ENCODE results near the gene IL11RA. TPM values are rescaled to one million over a fixed set of nuclear protein-coding genes. Genes with fewer than 3 reads are reported as not detected.
A peak's percentile ranks its signal among the peaks of the same experiment; 100 is the strongest.

Gene IL11RA
- total RNA-seq, 8 experiments from 2014 or later = 6.7 to 20.7 (median 12.7) TPM

DNA sequence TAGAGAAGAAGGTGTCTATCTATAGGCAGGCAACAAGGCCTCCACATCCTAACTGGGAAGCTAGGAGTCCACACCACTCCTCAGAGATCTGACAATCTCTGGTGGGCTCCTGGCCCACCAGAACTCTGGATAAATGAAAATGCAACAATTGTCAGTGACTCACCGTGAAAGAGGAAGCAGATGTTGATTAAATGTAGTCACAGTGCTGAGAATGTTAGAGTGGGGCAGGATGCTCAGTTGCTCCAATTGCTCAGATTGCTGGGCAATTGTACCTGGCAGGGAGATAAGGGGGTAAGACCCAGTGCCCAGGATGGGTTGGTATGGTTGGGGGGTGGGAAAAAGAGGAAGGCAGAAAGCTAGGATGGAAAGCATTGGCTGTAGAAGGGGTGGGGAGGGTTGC, 34.7 kb downstream of the IL11RA start:
- H3K4me1 ChIP-seq (replicated peaks in 1 of 2) = no peaks in the 10 kb centered on the region
- 50 to 83% methylated on average over 1 of the region's 1 CpG; no CpG with 5 or more reads in 8 of the 10 experiments for WGBS, 10 experiments
- H3K4me3 ChIP-seq = no peak overlapping the region
- in situ Hi-C loops (cut with MboI; ENCODE audit: low pct_unique_long_range_greater_than_20kb in 2 of 9, low sequenced_read_pairs in 9 of 9, unreplicated experiment in 9 of 9) = no loop called here
- peak in 1 of 8 experiments; percentile 29 for ATAC-seq (replicated peaks in 6 of 8)
- H3K27ac ChIP-seq = no peak overlapping the region

DNA sequence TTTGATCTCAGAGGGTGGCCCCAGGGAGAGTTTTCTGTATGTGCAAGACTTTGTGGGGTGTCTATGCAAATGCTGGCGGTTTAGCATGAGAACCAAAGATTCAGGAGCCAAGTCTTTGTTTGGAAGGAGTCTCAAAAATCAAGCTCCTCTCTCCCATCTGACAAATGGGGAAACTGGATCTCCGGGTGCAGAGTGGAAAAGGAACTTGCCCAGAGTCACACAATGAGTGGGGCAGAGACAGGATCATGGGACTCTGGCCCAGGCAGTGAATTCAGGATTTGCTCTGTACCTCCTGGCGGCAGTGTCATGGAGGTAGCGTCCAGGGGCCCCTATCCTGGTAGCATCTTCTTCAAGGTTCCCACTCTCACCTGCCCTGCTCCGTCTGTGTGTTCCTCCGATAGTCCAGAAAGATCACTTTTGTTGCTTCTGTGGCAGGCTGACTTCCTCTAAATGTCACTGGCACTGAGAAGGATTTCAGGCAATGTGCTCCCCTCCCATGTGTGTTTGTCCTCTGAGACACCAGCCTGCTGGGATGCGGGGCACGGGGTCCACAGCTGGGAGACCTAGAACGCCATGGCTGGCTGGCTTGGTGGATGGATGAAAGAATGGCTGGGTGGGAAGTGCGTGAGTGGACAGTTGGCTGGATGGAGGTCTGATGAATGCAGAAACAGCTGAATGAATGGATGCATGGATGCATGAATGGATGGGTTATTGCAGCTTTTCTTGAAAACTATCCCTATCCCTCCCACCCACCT, 35.5 kb downstream of the IL11RA start:
- in situ Hi-C loops (cut with MboI; ENCODE audit: low pct_unique_long_range_greater_than_20kb in 2 of 9, low sequenced_read_pairs in 9 of 9, unreplicated experiment in 9 of 9) = no loop called here
- WGBS, 10 experiments = 0 to 100% (median 72%) methylated on average over 1 to 7 of the region's 10 CpGs; no CpG with 5 or more reads in 2 of the 10 experiments
- Histone ChIP-seq H3K4me1 (replicated peaks in 1 of 2) (no peaks in the 10 kb centered on the region), H3K27ac (no peak overlapping the region), H3K4me3 (no peak overlapping the region)
- no peak for ATAC-seq (replicated peaks in 6 of 8)

DNA sequence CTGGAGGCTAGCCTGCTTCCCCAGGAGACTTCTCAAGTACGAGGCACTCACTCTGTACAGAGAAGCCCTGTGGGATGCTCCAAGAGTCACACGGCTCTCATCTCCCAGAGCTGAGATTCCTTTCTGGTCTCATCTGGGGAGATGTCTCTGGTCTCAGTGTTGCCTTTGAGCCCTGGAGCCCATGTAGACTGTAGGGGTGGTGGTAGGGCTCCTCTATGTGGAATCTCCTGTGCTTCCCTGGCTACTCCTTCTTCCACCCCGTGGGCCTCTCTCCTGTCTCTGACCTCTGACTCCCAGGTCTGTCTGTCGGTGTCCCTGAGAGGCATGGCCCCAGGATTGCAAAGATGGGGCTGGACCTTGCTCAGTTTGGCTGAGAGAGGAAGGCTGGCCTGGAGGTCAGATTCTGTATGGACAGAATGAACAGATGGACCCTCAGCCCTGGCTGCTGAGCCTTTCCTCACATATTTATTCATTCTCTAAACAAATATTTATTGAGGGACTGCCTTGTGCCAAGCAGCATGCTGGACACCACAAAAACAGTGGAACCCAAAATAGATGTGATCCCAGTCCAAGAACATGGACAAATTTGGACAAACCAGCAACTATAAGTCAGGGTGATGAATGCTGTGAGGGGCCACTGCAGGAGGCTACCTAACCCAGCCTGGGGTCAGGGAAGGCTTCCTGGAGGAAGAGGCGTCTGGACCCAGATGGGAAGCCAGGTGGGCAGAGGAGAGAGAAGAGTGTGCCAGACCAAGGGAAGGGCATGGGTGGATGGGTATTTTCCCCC, 36.5 kb downstream of the IL11RA start:
- Histone ChIP-seq H3K4me3 (no peak overlapping the region), H3K4me1 (replicated peaks in 1 of 2) (no peaks in the 10 kb centered on the region), H3K27ac (no peak overlapping the region)
- no peak for ATAC-seq (replicated peaks in 6 of 8)
- in situ Hi-C loops (cut with MboI; ENCODE audit: low pct_unique_long_range_greater_than_20kb in 2 of 9, low sequenced_read_pairs in 9 of 9, unreplicated experiment in 9 of 9) = no loop called here
- WGBS, 10 experiments = 30 to 100% (median 69%) methylated on average over 1 to 3 of the region's 5 CpGs; no CpG with 5 or more reads in 4 of the 10 experiments

DNA sequence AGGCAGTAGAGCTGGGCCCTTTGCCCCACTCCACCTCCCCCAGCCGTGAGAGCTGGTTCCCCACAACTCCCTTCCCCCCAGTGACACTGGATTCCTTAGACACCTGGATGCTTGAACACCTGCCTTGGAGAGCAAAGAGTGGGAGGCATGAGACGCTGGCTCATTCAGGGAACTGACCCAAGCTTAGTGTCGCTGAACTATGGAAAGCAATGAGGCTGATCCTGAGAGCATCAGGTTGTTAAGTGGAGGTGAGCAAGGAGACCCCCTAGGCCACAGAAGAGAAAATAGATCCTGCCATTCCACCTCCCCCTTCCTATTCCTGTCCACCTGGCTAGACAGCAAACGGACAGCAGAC, 37.1 kb downstream of the IL11RA start:
- in situ Hi-C loops (cut with MboI; ENCODE audit: low pct_unique_long_range_greater_than_20kb in 2 of 9, low sequenced_read_pairs in 9 of 9, unreplicated experiment in 9 of 9) = no loop called here
- Histone ChIP-seq H3K4me3 (no peak overlapping the region), H3K27ac (no peak overlapping the region), H3K4me1 (replicated peaks in 1 of 2) (no peaks in the 10 kb centered on the region)
- no peak for ATAC-seq (replicated peaks in 6 of 8)
- 0 to 100% (median 87%) methylated on average over 1 to 3 of the region's 4 CpGs; no CpG with 5 or more reads in 2 of the 10 experiments for WGBS, 10 experiments

DNA sequence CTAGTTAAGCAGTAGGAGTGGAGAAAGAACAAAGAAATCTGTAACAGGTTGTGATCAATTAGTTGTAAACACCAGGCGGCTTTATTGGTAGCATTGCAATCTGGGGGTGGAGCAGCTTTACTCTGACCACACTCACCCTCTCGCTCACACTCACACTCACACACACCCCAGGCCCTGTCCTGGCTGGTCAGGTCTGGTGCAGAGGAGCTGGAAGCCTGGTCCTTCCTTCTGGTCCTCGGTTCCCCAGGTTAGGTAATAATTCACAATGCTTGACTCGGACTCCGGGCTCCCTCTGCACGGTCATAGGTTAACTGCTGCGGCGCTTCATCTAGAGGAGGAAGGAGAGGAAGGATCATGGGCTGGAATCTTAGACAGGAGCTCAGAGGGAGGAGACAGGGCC, 37.5 kb downstream of the IL11RA start:
- 54 to 100% (median 93%) methylated on average over 1 to 7 of the region's 8 CpGs; no CpG with 5 or more reads in 3 of the 10 experiments for WGBS, 10 experiments
- in situ Hi-C loops (cut with MboI; ENCODE audit: low pct_unique_long_range_greater_than_20kb in 2 of 9, low sequenced_read_pairs in 9 of 9, unreplicated experiment in 9 of 9) = no loop called here

DNA sequence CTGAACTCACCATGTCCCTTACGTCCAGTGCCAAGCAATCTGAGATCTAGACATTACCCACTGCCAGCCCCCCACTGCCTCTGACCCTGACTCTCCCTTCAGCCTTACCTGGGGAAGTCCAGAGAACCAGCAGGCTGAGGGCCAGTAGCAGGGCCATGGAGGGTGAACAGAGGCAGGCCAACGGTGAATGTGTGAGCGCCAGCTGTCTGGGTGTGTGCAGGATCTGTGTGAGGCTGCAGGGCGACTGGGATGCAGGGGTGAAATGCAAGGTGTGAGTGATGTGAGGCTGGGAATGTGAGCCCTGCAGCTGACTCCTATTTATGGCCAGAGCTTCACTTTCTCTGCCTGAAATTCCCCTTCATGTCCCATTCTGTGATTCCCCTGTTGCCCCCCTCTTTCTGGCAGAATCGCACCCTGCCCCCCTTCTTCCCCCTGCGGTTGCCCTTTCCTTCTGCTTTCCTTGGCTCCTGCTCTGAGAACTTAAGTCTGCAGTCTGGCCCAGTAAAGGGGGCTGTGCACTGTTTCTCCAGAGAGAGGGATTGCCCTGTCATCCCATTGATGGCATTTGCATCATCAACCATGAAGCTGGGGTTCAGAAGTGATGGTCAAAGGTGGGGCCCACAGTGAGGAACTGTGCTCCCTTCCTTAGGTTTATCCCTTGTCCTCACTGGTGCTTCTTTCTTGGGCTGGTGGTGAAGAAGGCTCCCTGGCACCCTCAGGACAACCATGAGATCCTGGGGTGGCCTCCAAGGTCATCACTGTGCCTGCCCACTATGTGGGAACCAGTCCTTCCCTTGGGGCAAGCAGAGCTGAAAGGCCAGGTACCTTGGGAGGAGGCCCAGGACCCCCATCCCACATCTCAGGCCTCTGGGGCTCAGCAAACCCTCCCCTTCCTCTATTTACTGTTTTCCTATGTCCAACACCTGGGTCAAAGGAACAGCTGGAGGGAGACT, 39.3 kb downstream of the IL11RA start, which contains the start of gene CCL19:
Gene CCL19, minus strand, starts transcription at position 294 of the 953 bp plus-strand sequence. Its CDS starts 137 bp downstream, at position 157.
- 77 to 89% methylated on average over 3 of the region's 6 CpGs; no CpG with 5 or more reads in 8 of the 10 experiments for WGBS, 10 experiments
- Histone ChIP-seq H3K4me1 (replicated peaks in 1 of 2) (no peaks in the 10 kb centered on the region), H3K27ac (no peak within 1 kb of the TSS), H3K4me3 (no peak within 1 kb of the TSS)
- in situ Hi-C loops (cut with MboI; ENCODE audit: low pct_unique_long_range_greater_than_20kb in 2 of 9, low sequenced_read_pairs in 9 of 9, unreplicated experiment in 9 of 9) = no loop called here
- no peak for ATAC-seq (replicated peaks in 6 of 8)

More for the DNA sequence above, 37.5 kb downstream of the IL11RA start:
- Histone ChIP-seq H3K4me1 (replicated peaks in 1 of 2) (no peaks in the 10 kb centered on the region), H3K4me3 (no peak overlapping the region), H3K27ac (no peak overlapping the region)
- ATAC-seq (replicated peaks in 6 of 8) = no peak

DNA sequence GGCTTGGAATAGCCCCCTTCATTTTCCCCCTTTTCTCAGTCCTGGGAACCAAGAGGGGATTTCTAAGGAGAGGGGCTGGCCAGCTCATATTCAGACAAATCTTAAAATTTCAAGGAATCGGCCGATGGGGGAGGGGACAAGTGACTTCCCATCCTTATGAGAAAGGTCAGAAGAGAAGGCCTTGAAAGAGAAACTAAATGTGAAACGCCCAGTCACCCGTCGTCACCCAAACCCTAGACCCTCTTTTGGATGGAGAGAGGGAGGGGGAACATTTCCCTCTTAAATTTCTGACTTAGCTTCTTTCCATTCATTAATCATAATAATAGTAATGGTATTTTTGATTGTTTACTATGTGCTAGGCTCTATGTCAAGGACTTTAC, 39.9 kb downstream of the IL11RA start:
- 65 to 91% (median 71%) methylated on average over 2 to 5 of the region's 5 CpGs; no CpG with 5 or more reads in 5 of the 10 experiments for WGBS, 10 experiments
- in situ Hi-C loops (cut with MboI; ENCODE audit: low pct_unique_long_range_greater_than_20kb in 2 of 9, low sequenced_read_pairs in 9 of 9, unreplicated experiment in 9 of 9) = no loop called here
- ATAC-seq (replicated peaks in 6 of 8) = no peak
- Histone ChIP-seq H3K27ac (no peak overlapping the region), H3K4me1 (replicated peaks in 1 of 2) (no peaks in the 10 kb centered on the region), H3K4me3 (no peak overlapping the region)

DNA sequence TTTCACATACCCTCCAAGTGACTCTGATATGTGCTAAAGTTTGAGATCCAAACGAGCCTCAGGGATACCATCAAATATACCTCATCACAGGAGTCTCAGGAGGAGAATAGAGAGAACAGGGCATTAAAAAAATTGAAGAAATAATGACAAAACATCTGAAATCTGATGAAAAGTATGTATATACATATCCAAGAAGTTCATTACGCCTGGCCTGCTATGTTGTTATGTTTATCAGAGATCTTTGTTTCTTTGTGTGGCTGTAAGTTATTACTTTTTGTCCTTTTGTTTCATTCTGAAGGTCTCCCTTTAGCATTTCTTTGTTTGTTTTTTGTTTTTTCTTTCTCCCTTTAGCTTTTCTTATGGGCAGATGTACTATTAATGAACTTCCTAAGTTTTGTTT, 41.6 kb downstream of the IL11RA start:
- no peak for ATAC-seq (replicated peaks in 6 of 8)
- 28 to 100% (median 57%) methylated on average over 1 to 2 of the region's 2 CpGs; no CpG with 5 or more reads in 1 of the 10 experiments for WGBS, 10 experiments
- no peaks in the 10 kb centered on the region for H3K4me1 ChIP-seq (replicated peaks in 1 of 2)
- H3K27ac ChIP-seq = no peak overlapping the region
- in situ Hi-C loops (cut with MboI; ENCODE audit: low pct_unique_long_range_greater_than_20kb in 2 of 9, low sequenced_read_pairs in 9 of 9, unreplicated experiment in 9 of 9) = no loop called here
- H3K4me3 ChIP-seq = no peak overlapping the region

DNA sequence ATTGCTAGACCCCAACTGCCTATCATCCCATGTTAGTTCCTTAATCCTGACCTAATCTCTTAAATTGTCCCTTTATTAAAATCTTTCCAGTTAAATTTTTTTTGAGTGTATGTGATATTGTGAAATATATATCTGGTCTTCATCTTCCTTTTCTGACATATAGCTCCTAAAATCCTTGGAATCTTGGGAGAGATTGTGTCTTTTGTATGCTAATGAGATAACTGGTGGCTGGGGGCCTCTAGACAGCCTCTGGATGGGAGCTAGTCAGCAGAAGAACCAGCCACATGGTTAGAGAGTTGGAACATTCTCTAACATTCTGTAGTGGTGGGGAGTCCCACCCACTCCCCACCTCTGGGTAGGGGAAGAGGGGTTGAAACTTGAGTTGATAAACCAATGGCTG, 42.8 kb downstream of the IL11RA start:
- H3K4me1 ChIP-seq (replicated peaks in 1 of 2) = no peaks in the 10 kb centered on the region
- ATAC-seq (replicated peaks in 6 of 8) = no peak
- in situ Hi-C loops (cut with MboI; ENCODE audit: low pct_unique_long_range_greater_than_20kb in 2 of 9, low sequenced_read_pairs in 9 of 9, unreplicated experiment in 9 of 9) = no loop called here
- no peak overlapping the region for H3K4me3 ChIP-seq
- no peak overlapping the region for H3K27ac ChIP-seq

DNA sequence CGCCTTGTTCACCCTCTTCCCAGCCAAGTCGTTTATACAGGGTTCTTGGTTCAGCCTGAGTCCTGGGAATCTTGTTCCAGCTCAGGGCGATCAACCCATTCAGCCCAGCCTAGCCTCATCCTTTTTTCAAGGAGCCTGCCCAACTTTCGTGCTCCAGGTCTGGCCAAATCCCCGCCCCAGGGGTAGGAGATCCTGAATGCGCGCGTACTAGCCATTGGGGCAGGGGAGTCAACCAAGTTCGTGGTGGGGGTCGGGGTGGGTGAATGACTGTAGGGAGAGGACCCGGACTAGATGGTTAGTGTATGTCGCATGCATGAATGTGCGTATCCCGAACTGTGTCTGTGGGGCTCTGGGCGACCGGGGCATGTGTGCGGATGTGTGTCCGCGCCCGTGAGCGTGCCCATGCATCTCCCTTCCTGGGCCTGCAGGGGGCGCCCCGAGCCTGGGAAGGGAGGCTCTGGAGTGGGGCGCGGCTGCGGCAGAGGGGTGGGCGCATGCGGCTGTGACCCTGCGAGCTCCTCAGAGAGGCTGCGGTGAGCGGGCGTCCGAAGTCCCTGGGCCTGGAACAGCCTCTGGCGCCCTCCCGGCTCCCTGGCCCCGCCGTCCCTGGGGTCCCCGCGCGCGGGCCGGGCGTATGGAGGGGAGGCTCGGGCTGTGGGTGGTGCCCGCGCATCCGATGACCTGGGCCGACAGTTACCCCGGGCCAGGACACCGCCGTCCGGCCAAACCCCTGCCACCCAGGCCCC, 49.2 kb downstream of the IL11RA start:
- Histone ChIP-seq H3K4me3 (peak overlapping the region; percentile 31 to 44 (median 42)), H3K27ac (no peak overlapping the region), H3K4me1 (replicated peaks in 1 of 2) (peaks cover 2 to 4% of the 10 kb centered on the region in 2 donors)
- in situ Hi-C loops (cut with MboI; ENCODE audit: low pct_unique_long_range_greater_than_20kb in 2 of 9, low sequenced_read_pairs in 9 of 9, unreplicated experiment in 9 of 9) = no loop called here
- 0 to 40% (median 17%) methylated on average over 1 to 3 of the region's 52 CpGs; no CpG with 5 or more reads in 6 of the 10 experiments for WGBS, 10 experiments
- ATAC-seq (replicated peaks in 6 of 8) = peak; percentile 87 to 94 (median 90)

DNA sequence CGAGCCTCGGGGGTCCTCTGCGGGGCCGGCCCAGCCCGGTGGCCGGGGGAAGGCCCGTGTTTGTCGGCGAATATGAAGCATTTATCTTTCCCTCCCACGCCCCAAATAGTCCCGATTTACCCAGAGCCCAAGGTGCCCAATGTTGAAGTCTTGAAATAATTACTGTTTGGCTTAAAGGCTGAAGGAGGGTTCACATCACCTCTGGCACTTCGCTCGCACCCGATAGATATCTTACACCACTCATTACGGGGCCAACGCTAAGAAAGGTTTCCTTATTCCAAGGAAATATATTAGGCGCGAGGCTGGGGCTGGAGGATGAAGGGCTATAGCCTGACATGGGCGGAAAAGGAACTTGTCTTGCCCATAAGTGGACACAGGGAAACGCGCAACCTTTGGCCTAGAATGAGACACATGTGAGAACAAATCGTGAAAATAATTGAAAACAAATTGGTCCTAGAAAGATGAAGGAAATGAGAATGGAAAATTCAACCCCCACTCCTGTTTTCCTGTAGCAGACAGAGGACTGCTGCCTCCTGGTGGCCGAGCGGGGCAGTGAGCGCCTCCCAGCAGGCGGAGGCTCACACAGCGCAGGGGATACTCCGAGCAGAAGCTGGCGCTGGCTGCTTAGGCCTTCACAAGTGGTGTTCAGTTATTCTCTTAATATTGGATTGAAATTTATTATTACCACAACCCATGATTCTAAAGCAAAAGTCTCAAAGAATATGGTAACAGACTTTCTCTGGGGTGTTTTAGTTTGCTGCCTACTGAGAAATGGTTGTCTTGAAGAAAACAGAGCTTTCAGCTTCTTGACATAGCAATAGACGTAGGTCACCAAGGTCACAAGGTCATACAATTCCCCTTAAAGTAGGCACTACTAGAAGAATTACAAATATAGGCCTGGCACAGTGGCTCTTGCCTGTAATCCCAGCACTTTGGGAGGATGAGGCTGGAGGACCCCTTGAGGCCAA, 50.1 kb downstream of the IL11RA start:
- H3K4me1 ChIP-seq (replicated peaks in 1 of 2) = peaks cover 2 to 4% of the 10 kb centered on the region in 2 donors
- peak overlapping the region; percentile 31 to 44 (median 42) for H3K4me3 ChIP-seq
- ATAC-seq (replicated peaks in 6 of 8) = peak; percentile 76 to 87 (median 82)
- 0 to 27% (median 16%) methylated on average over 2 to 21 of the region's 30 CpGs; no CpG with 5 or more reads in 1 of the 10 experiments for WGBS, 10 experiments
- H3K27ac ChIP-seq = no peak overlapping the region
- in situ Hi-C loops (cut with MboI; ENCODE audit: low pct_unique_long_range_greater_than_20kb in 2 of 9, low sequenced_read_pairs in 9 of 9, unreplicated experiment in 9 of 9) = no loop called here
